GM18873 (cell line): ENCODE measurements around the gene KLF11.
"Not testable (repeated sequence)": the region's sequence is repeated elsewhere in the genome, so short reads cannot be mapped to it uniquely, and the experiment has no call there.

Source experiments
- ATAC-seq: cut with Tn5 transposase; IDR thresholded peaks from one replicate; pipeline ENCODE4 v1.9.1; 2021; ENCODE audit warnings: mild to moderate bottlenecking, moderate library complexity, moderate number of reproducible peaks; ENCODE audit not compliant: unreplicated experiment, low FRiP score

Gene KLF11

GRCh38 chr2:10022966-10023662 is 20.2 kb upstream of the KLF11 start:
- ATAC-seq = no peak

- ATAC-seq = no peak
Observed at GRCh38 chr2:10026940-10027569, 16.3 kb upstream of the KLF11 start.

GRCh38 chr2:10027660-10028330 is 15.6 kb upstream of the KLF11 start:
- ATAC-seq = no peak

- ATAC-seq = no peak
Observed at GRCh38 chr2:10028407-10028987, 14.9 kb upstream of the KLF11 start.

- no peak for ATAC-seq
Observed at GRCh38 chr2:10028988-10029874, 14.1 kb upstream of the KLF11 start.

- ATAC-seq = no peak
Observed at GRCh38 chr2:10029875-10030223, 13.5 kb upstream of the KLF11 start.

- no peak for ATAC-seq
Observed at GRCh38 chr2:10030311-10030736, 13.0 kb upstream of the KLF11 start.

- ATAC-seq = not testable (repeated sequence)
Observed at GRCh38 chr2:10030798-10031197, 12.6 kb upstream of the KLF11 start.

- no peak for ATAC-seq
Observed at GRCh38 chr2:10031886-10032745, 11.2 kb upstream of the KLF11 start.

- no peak for ATAC-seq
Observed at GRCh38 chr2:10032746-10033105, 10.6 kb upstream of the KLF11 start.

- ATAC-seq = no peak
Observed at GRCh38 chr2:10033251-10034006, 9.9 kb upstream of the KLF11 start.

GRCh38 chr2:10034333-10035052 is 8.9 kb upstream of the KLF11 start:
- no peak for ATAC-seq

- no peak for ATAC-seq
Observed at GRCh38 chr2:10035053-10035422, 8.3 kb upstream of the KLF11 start.

- no peak for ATAC-seq
Observed at GRCh38 chr2:10035633-10036032, 7.7 kb upstream of the KLF11 start.

GRCh38 chr2:10036095-10036884 is 7.1 kb upstream of the KLF11 start:
- ATAC-seq = no peak

- ATAC-seq = no peak
Observed at GRCh38 chr2:10038123-10038522, 5.2 kb upstream of the KLF11 start.

GRCh38 chr2:10038716-10039115 is 4.6 kb upstream of the KLF11 start:
- ATAC-seq = no peak
